Stimulated activated CD4-positive, alpha-beta T cell treated with anti-CD3 and anti-CD28 coated beads, Interleukin-15, amount 100 ng/mL, for 24 hours (primary cell): ENCODE data around the gene GNL3.
"Not testable (repeated sequence)": the region's sequence is repeated elsewhere in the genome, so short reads cannot be mapped to it uniquely, and the experiment has no call there.

ENCODE experiments used
- DNase-seq: peaks from one replicate; pipeline ENCODE4 v3.0.0-alpha.2; 2020

Gene GNL3

DNA sequence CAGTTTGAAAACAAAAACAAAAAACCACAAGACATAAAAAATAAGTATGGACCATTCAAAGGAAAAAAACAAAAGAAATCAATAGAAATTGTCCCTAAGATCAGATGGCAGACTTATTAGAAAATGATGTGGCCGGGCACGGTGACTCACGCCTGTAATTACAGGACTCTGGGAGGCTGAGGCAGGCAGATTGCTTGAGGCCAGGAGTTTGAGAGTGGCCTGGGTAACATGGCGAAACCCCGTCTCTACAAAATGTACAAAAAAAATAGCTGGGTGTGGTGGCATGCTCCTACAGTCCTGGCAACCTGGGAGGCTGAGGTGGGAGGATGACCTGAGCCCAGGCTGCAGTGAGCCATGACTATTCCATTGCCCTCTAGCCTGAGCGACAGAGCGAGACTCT, 36.7 kb downstream of the GNL3 start:
- no peak for DNase-seq

DNA sequence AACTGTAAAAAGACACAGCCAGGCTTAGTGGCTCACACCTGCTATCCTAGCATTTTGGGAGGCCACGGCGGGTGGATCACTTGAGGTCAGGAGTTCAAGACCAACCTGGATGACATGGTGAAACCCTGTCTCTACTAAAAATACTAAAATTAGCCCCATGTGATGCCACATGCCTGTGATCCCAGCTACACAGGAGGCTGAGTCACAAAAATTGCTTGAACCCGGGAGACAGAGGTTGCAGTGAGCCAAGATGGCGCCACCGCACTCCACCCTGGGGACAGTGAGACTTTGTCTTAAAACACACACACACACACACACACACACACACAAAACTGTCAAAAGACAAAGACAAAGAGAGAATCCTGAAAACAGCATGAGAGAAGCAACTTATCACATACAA, 38.1 kb downstream of the GNL3 start:
- DNase-seq, result no peak

DNA sequence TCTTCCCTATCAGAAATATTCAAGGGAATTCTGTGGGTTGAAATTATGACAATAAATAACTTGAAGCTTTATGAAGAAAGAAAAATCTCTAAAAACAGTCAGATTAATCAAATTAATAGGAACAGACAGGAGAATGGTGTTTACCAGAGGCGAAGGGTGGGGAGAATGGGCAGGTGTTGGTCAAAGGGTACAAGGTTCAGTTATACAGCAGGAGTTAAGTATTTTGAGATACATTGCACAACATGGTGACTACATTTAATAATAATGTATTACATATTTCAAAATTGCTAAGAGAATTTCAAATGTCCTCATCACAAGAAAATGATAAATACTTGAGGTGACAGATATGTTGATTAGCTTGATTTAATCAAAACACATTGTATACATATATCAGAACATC, 38.7 kb downstream of the GNL3 start:
- no peak for DNase-seq

- DNase-seq, result not testable (repeated sequence)
Measured at GRCh38 chr3:52728753-52729152, 42.9 kb downstream of the GNL3 start.

DNA sequence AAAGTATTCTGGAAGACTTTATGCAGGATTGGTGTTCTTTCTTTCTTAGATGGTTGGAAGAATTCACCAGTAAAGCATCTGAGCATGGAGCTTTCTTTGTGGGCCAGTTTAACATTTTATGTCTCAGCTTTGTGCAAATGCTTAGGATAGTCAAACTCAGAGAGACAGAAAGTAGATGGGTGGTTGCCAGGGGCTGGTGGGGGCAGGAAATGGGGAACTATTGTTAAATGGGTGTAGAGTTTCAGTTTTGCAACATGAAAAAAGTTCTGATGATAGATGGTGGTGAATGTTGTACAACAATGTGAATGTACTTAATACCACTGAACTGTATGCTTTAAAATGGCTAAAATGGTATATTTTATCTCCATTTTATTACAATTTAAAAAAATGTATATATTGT, 44.8 kb downstream of the GNL3 start:
- no peak for DNase-seq

- no peak for DNase-seq
Measured at GRCh38 chr3:52731590-52731989, 45.8 kb downstream of the GNL3 start.

DNA sequence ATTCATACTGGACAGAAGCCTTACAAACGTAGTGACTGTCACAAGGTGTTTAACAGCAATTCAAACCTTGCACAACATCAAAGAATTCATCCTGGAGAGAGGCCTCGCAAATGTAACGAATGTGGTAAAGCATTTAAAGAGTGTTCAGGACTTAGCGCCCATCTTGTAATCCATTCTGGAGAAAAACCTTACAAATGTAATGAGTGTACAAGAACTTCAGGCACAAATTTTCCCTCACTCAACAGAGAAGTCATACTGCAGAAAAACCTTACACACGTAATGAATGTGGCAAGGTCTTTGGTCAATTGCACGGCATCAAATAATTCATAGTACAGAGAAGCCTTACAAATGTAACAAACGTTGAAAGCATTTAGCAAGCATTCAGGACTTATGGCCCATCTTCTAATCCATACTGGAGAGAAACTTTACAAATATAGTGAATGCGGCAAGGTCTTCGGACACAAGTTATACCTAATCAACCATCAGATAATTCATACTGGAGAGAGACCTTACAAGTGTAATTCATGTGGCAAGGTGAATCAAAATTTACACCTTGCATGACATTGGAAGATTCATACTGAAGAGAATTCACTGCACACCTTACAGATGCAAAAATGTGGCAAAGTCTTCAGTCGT, 47.5 kb downstream of the GNL3 start:
- no peak for DNase-seq

DNA sequence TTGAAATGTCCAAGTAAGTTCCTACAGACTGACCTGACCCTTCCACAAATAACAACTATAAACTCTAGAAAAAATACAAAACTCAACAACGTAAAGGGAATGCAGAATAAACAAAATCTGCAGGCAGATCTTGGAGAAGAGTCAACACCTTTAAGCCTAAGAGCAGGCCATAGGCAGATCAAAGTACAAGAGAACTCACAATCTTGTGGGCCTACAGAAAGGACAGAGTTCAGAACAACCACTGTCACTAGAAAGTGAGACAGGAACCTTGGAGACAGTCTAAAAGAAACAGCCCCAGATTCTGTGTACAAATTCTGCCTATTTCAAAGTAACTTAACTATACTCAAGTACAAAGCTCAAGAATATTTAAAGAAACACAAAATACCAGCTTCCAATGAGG, 53.9 kb downstream of the GNL3 start:
- DNase-seq, result no peak

DNA sequence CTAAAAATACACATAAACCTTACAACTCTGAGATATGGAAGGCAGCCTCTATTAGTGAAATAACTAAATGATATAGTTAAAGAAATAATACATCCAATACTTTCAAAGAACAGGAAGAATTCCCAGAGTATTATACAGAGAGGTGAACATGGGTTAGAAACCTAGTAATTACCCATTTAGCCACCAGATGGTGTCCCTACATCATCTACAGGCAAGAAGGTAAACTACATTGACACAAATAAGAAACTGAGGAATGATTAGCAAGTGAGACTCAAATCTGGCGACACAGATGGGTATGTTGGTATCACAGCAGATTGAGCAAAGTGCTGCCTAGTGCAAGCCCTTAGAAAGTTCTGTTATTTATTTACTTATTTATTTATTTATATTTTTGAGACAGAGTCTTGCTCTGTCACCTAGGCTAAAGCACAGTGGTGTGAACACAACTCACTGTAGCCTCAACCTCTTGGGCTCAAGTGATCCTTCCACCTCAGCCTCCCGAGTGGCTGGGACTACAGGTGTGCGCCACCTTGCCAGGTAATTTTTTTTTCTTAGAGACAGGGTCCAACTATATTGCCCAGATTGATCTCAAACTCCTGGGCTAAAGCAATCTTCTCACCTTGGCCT, 56.7 kb downstream of the GNL3 start:
- no peak for DNase-seq

GRCh38 chr3:52743152-52743551, 57.3 kb downstream of the GNL3 start:
- no peak for DNase-seq

GRCh38 chr3:52743721-52744120, 57.9 kb downstream of the GNL3 start:
- no peak for DNase-seq
